WTC11 (cell line): ENCODE measurements around the gene C1QL2. TPM values are rescaled to one million over a fixed set of nuclear protein-coding genes. Genes with fewer than 3 reads are reported as not detected.

Experiments used
- AFF4 ChIP-seq: sonication (generic); formaldehyde crosslinking; IDR thresholded peaks from 2 replicates; pipeline ENCODE4 v1.8.1; 2023; ENCODE audit warnings: mild to moderate bottlenecking, missing genetic modification reagents, borderline replicate concordance
- ATF6 ChIP-seq: sonication (generic); formaldehyde crosslinking; IDR thresholded peaks from 2 replicates; pipeline ENCODE4 v1.8.1; 2023; ENCODE audit warnings: mild to moderate bottlenecking, missing genetic modification reagents
- CREM ChIP-seq: sonication (generic); formaldehyde crosslinking; IDR thresholded peaks from 2 replicates; pipeline ENCODE4 v1.8.1; 2022; ENCODE audit warnings: mild to moderate bottlenecking, missing genetic modification reagents, moderate library complexity
- CTCF ChIP-seq: fragments of 200-600 bp; IDR thresholded peaks from 2 replicates; pipeline ENCODE4 v1.8.0; 2022; ENCODE audit warnings: antibody characterized with exemption
- E2F5 ChIP-seq: sonication (generic); formaldehyde crosslinking; IDR thresholded peaks from 2 replicates; pipeline ENCODE4 v1.8.1; 2022; ENCODE audit warnings: mild to moderate bottlenecking, moderate library complexity, missing genetic modification reagents
- GRHL2 ChIP-seq: fragments of 250-450 bp; sonication (Bioruptor Pico); IDR thresholded peaks from 2 replicates; pipeline ENCODE4 v1.8.0; 2022; ENCODE audit warnings: mild to moderate bottlenecking, moderate library complexity; ENCODE audit not compliant: insufficient replicate concordance, severe bottlenecking
- HMGA2 ChIP-seq: fragments of 250-450 bp; sonication (Bioruptor Pico); IDR thresholded peaks from 2 replicates; pipeline ENCODE4 v1.4.0; 2021; ENCODE audit warnings: mild to moderate bottlenecking, moderate library complexity
- KAT7 ChIP-seq: sonication (generic); formaldehyde crosslinking; IDR thresholded peaks from 2 replicates; pipeline ENCODE4 v1.8.1; 2023; ENCODE audit warnings: missing genetic modification reagents, mild to moderate bottlenecking, borderline replicate concordance
- NFATC4 ChIP-seq: fragments of 250-450 bp; sonication (Bioruptor Pico); IDR thresholded peaks from 2 replicates; pipeline ENCODE4 v1.9.0; 2021; ENCODE audit warnings: mild to moderate bottlenecking
- PRDM15 ChIP-seq: sonication (generic); formaldehyde crosslinking; IDR thresholded peaks from 2 replicates; pipeline ENCODE4 v1.8.0; 2022; ENCODE audit warnings: missing genetic modification reagents
- TEAD1 ChIP-seq: sonication (generic); formaldehyde crosslinking; IDR thresholded peaks from 2 replicates; pipeline ENCODE4 v1.8.0; 2022; ENCODE audit warnings: mild to moderate bottlenecking, missing genetic modification reagents
- TP53 ChIP-seq: sonication (generic); formaldehyde crosslinking; IDR thresholded peaks from 2 replicates; pipeline ENCODE4 v1.8.1; 2023; ENCODE audit warnings: mild to moderate bottlenecking, missing genetic modification reagents
- USF2 ChIP-seq: sonication (generic); formaldehyde crosslinking; IDR thresholded peaks from 2 replicates; pipeline ENCODE4 v1.8.1; 2023; ENCODE audit warnings: mild to moderate bottlenecking, missing genetic modification reagents, moderate library complexity
- ZNF263 ChIP-seq: sonication (generic); formaldehyde crosslinking; IDR thresholded peaks from 2 replicates; pipeline ENCODE4 v1.8.1; 2022; ENCODE audit warnings: low read depth, mild to moderate bottlenecking, moderate library complexity, missing genetic modification reagents
- ZNF281 ChIP-seq: sonication (generic); formaldehyde crosslinking; IDR thresholded peaks from 2 replicates; pipeline ENCODE4 v1.8.0; 2023; ENCODE audit warnings: mild to moderate bottlenecking, missing genetic modification reagents
- ZNF317 ChIP-seq: sonication (generic); formaldehyde crosslinking; IDR thresholded peaks from 2 replicates; pipeline ENCODE4 v1.8.1; 2023; ENCODE audit warnings: low read depth, mild to moderate bottlenecking, moderate library complexity, missing genetic modification reagents, borderline replicate concordance
- ZNF416 ChIP-seq: fragments of 250-450 bp; sonication (Bioruptor Pico); IDR thresholded peaks from 2 replicates; pipeline ENCODE4 v1.9.0; 2021; ENCODE audit warnings: mild to moderate bottlenecking, inconsistent platforms
- ZNF532 ChIP-seq: fragments of 250-450 bp; sonication (Bioruptor Pico); IDR thresholded peaks from 2 replicates; pipeline ENCODE4 v1.9.0; 2021; ENCODE audit warnings: mild to moderate bottlenecking, borderline replicate concordance
- total RNA-seq: library from RNA; stranded (reverse); gene quantifications from 3 replicates; pipeline ENCODE4 v1.2.3, GENCODE V29; 2021

Gene C1QL2
- total RNA-seq, 1 experiment from 2014 or later = 1.0 TPM

GRCh38 chr2:119126650-119127049 is 31.9 kb downstream of the C1QL2 start (continued):
- TF ChIP-seq USF2 (CRISPR knock-in tag) (peak; percentile 49), E2F5 (CRISPR knock-in tag) (no peak), CTCF (peak; percentile 78; the same call in 1 of the 2 replicates), AFF4 (CRISPR knock-in tag) (no peak), KAT7 (CRISPR knock-in tag) (no peak), TEAD1 (CRISPR knock-in tag) (0 out of 2 replicates have a peak, but pooled peaks have one; percentile 18), CREM (CRISPR knock-in tag) (no peak), GRHL2 (no peak), ZNF532 (CRISPR knock-in tag) (no peak), ZNF416 (CRISPR knock-in tag) (no peak), ZNF281 (CRISPR knock-in tag) (no peak; the same call in 1 of the 2 replicates), ZNF317 (no peak), TP53 (CRISPR knock-in tag) (no peak), ZNF263 (CRISPR knock-in tag) (no peak), PRDM15 (CRISPR knock-in tag) (no peak), HMGA2 (CRISPR knock-in tag) (no peak), NFATC4 (no peak), ATF6 (CRISPR knock-in tag) (no peak)
